Left forelimb (tissue), 1 donor: Measurements from ENCODE around the gene FIBCD1.
"Not testable (repeated sequence)": the region's sequence is repeated elsewhere in the genome, so short reads cannot be mapped to it uniquely, and the experiment has no call there.

ENCODE experiments used
- DNase-seq: peaks from one replicate; pipeline ENCODE4 v3.0.0-alpha.2; 2018; ENCODE audit warnings: low spot score

FIBCD1 gene

DNA sequence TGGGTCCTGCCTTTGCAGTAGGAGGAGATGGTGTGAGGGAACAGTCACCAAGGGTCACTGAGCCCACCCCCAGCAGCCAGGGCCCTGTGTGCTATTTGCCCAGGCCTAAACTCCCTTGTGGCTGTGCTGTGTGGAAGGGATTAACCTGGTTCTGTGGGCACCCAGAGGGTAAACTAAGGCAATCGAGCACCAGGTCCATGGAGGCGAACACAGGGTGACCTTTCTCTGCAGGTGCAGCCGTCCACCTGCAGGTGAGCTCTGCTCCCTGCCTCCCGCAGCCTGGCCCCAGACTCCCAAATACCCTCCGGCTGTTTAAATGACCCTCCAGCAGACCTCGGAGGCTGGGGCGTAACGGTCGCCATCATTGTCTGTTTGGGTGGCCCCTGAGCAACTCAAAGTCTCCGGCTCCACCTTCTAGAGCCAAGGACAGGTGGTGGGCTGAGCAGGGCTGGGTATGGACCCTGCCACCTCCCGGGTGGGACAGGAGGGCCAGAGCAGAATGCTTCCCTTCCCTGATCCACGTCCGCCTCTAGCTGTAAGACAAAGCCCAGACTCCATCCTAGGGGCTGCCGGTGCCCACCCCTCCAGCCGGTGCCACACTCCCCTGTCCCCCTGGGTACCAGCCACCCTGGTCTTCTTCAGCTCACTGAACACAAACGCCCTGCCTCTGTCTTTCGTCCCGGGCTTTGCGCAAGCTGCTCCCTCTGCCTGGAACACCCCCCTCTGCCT is 34.1 kb upstream of the FIBCD1 start:
- no peak for DNase-seq

DNA sequence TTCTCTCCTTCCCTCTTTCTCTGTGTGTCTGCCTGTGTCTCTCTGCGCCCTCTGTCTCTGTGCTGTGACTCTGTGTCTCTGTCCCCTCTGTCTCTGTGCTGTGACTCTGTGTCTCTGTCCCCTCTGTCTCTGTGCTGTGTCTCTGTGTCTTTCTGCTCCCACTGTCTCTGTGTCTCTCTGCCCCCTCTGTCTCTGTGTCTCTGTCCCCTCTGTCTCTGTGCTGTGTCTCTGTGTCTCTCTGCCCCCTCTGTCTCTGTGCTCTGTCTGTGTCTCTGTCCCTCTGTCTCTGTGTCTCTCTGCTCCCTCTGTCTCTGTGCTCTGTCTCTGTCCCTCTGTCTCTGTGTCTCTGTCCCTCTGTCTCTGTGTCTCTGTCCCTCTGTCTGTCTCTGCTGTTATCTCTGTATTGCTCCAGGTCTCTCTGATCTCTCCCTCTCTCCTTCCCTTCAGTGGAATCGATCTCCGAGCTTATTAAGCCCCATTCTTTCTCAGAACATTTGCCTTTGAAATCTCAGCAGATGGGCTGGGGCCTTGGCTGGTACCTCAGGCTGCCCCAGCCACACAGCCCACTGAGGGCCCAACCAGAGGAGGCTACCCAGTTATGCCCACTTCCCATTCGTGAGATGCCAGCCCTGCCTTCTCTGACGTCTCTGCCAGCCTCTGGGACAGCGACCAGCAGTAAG is 33.4 kb upstream of the FIBCD1 start:
- no peak for DNase-seq

DNA sequence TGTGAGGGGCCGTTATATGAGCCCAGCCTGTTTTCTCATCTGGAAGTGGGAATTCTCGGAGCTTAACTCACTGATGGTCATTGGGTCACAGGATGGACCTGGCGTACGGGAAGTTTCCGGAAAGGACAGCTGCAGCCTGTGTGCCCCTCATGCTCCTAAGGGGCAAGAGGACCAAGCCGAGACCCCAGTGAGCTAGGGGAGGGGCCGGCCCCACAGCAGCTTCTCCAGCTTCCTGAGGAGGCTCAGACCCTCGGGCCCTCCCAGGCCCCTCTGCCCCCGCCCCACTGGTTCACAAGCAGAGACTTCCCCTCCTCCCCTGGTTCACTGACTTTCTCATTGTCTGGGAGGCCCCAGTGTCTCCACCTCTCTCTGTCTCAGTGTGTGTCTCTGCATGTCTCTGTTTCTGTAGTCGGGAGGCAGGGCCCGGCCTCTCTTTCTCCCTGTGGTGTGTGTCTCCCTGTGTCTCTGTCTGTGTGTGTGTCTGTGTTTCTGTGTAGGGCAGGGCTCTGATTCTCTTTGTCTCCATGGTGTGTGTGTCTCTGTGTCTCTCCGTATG is 32.3 kb upstream of the FIBCD1 start:
- no peak for DNase-seq

DNA sequence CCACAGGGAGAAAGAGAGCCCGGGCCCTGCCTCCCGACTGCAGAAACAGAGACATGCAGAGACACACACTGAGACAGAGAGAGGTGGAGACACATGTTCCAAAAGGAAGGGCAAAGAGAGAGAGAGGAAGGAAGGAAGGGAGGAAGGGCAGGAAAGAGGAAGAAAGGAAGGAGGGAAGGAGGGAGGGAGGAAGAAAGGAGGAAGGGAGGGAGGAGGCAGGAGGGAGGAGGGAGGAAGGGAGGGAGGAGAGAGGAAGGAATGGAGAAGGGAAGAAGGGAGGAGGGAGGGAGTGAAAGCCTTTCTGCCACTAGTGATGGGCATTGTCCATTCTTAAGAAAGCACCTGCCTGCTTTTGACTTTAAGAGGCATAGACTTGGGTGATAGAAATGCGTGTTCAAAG is 31.8 kb upstream of the FIBCD1 start:
- no peak for DNase-seq

DNA sequence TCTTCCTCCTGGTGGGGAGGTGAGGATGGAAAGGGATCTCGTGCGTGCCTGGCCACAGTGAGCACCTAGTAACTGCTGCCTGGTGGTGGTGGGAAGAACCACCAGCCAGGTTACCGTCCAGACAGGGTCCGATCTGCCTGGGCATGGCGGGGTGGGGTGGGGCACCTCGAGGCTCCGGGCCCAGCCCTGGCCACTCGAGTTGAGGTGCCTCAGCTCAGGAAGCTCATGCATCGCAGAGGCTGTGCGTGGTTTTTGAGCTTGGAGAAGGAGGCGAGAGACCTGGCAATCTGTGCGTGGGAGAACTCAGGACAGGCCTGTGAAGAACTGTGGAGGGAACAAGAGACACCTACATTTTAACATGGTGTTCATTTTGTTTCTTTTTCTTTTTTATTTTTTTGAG is 31.0 kb upstream of the FIBCD1 start:
- no peak for DNase-seq

DNA sequence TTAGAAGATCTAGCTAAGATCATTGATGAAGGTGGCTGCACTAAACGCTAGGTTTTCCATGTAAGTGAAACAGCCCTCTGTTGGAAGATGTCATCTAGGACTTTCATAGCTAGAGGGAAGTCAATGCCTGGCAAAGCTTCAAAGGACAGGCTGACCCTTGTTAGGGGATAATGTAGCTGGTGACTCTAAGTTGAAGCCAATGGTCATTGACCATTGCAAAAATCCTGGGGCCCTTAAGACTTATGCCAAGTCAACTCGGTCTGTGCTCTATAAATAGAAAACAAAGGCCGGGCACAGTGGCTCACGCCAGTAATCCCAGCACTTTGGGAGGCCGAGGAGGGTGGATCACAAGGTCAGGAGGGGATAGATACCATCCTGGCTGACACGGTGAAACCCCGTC is 26.6 kb upstream of the FIBCD1 start:
- no peak for DNase-seq

DNA sequence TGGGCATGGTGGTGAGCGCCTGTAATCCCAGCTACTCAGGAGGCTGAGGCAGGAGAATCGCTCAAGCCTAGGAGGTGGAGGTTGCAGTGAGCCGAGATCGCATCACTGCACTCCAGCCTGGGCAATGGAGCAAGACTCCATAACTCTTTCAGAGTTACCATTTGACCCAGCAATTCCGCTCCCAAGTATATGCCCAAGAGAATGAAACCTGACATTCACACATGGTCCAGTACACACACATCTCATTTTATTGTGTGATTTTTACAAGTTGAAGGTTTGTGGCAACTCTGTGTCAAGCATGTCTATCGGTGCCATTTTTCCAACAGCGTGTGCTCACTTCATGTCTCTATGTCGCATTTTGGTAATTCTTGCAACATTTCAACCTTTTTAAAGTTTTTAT is 24.9 kb upstream of the FIBCD1 start:
- DNase-seq: no peak

DNA sequence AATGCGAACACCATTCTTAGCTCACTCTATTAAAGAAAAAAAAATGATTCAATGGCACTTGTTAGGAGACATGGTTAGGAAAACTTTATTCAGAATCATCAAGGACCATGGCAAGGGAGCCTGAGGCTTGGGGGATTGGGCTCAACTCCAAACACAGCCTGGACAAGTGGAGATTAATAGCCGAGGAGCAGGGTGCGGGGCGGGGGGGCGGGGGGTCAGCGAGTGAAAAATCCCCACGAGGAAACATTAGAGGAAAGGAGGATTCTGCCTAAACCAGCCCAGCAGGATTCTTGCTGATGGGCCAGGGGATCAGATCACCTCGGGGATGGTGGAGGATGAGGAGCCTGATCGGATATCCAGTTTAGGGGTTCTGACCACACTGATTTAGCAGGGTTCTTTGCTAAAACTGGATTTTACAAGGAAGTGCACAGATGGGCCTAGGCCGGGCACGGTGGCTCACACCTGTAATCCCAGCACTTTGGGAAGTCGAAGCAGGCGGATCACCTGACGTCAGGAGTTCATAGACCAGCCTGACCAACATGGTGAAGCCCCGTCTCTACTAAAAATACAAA is 24.4 kb upstream of the FIBCD1 start:
- no peak for DNase-seq

DNA sequence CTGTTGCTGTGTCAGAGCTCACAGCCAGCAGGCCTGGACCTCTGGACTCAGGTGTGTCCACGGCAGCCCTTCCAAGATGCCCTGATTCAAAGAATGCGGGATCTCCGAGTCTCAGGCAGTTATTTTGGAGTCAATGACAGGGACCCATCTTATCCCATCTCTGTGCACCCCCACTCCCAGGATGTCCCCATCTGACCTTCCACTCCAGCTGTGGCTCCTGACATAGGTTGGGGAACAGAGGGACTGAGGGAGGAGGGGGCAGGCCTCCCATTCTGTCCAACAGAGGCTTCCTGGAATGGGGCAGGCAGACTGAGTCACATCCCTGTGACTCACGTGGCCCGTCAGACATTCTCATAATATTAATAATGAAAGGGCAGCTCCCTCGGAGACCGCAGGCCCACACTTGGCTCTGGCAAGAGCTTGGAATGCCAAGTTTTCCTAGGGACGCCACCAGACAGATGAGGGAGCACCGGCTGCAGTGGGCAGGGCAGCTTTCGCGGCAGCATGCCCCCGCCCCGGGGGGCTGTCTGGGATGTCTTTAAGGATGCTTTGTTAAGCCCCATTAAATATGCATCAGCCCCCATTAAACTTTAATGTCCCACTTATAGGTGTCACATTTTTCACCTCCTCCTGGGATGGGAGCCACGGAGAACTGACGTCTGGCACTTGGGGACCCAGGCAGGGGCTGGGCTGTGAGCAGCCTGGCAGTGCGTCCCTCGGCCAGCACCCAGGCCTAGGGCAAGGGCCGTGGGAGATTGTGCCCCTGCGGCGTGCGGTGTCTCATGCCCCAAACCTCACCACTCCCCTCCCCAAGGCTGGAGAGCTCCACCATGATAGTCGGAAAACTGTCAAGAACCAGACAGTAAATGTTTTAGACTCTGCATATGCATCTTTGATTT is 23.6 kb upstream of the FIBCD1 start:
- DNase-seq: no peak

DNA sequence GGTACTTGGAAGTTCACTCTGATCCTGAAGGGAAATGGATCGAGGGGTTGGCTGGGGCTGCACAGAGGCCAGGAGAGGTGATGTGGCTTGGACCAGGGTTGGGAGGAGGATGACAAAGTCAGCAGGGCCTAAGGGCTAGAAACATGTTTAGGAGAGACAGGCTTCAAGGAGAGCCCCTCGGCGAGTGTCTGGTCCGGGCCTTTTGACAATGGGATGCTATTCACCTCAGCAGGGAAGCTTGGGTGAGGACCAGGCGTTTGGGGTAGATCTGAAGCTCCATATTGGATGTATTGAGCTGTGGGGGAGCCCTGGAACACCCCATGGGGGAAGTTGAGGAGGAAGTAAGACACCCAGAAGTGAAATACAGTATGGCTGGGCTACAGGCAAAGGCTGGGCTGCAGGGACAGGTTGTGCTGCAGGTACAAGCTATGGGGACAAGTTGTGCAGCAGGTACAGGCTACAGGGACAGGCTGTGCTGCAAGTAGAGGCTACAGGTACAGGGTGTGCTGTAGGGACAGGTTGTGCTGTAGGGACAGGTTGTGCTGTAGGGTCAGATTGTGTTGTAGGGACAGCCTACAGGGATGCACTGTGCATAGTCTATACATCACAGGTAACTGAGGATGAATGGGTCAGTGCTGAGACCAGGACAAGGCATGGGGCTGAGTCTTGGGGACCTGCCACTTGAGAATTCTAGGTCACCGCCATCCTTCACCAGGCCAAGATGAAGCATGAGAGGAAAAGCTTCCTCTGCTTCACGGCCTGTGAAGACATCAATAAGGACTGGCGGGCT is 22.7 kb upstream of the FIBCD1 start:
- DNase-seq: no peak

DNA sequence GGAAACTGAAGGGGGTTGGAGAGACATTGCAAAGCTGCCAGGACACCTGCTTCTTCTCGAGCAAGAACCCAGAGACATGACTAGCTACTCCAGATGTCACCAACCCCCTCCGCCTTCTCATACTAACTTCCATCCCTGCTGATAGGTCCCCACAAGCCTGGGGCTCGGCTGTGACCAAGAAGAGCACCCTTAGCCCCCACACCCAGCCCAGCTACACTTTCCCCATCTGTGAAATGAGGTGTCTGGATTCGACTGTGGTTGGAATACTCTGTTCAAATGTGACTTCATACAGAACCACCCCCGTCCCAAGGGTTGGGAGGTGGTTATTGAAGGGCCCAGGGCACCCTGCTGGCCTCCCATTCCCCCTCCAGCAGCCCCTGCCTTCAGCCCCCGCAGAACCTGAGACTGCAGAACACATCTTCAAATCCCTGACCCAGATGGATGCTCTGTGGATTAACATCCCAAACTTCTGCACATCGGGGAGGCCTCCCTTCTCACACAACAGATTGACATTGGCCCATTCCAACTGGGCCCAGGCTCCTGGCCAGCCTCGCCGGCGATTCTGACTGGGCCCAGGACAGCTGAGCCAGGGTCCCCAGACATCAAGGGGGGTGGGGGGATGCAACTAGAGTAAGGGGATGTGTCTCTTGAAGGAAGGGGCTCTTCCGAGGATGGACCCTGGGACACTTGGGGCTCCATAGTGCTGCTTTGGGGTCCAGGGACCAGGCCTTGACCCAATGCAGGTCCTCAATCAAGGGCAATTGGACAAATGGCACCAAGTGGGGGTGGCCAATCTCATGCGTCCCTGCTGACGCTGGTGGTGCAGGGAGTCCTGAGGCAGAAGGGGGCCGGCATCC is 21.7 kb upstream of the FIBCD1 start:
- DNase-seq: no peak

DNA sequence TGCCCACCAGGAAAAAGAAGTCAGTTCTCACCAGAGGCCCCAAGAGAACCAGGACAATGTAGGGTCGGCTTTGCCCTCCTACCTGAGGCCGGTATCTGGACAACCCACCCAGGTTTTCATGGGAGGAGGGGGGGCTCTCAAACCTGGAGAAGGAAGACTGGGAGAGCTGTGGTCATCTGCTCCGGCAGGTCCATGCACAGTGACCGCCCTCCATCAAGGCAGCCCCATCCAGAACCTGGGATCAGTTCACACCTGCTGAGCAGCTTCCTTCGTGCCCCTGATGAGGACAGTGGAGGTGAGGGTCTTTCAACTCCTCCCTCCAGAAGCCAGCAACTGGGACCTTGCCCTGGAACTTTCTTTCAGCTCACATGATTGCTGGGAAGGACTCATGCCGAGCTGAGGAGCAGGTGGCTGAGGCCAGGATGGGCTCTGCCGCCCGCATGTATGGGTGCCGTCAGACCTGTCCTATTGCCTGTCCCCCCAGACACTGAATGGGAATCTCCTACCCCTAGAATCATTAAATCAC is 20.8 kb upstream of the FIBCD1 start:
- DNase-seq: no peak

DNA sequence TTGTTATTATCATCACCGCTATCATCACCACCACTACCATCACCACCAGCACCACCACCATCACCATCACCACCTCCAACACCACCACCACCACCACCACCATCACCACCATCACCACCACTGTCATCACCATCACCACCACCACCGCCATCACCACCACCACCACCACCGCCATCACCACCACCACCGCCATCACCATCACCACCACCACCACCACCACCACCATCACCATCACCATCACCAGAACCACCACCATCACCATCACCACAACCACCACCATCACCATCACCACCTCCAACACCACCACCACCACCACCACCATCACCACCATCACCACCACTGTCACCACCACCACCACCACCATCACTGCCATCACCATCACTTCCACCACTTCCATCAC is 19.5 kb upstream of the FIBCD1 start:
- DNase-seq: not testable (repeated sequence)

DNA sequence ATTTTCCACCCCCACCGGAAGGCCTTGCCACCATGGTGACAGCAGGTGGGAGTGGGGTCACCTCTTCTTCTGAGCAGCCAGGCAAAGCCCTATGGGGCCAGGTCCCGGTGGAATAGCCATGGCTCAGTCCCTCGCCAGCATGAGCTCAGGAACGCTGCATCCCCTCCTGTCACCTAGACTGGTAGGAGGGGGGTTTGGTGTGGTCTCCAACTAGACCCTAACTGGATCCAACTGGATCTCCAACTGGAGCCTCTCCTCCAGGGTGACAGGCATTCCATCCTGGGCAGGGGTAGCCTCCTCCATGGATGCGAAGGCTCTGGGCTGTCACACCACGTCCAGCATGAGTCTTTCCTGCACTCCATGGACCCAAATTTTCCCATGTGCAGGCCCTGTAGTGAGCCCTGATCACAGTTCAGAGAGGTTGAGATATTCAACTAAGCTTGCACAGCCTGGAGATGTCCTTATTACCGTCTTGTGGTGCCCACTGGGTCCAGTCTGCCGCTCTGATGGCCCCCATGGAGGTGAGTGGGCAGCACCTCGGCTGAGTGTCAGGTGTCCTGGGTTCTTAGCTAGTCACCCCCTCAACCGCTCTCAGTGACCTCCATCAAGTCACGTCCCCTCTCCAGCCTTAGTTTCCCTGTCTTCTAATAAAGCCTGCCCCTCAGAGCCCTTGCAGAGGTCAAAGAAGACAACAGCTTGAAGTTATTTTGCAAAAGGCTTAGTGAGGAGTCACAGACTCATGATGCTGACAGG is 18.6 kb upstream of the FIBCD1 start:
- no peak for DNase-seq

DNA sequence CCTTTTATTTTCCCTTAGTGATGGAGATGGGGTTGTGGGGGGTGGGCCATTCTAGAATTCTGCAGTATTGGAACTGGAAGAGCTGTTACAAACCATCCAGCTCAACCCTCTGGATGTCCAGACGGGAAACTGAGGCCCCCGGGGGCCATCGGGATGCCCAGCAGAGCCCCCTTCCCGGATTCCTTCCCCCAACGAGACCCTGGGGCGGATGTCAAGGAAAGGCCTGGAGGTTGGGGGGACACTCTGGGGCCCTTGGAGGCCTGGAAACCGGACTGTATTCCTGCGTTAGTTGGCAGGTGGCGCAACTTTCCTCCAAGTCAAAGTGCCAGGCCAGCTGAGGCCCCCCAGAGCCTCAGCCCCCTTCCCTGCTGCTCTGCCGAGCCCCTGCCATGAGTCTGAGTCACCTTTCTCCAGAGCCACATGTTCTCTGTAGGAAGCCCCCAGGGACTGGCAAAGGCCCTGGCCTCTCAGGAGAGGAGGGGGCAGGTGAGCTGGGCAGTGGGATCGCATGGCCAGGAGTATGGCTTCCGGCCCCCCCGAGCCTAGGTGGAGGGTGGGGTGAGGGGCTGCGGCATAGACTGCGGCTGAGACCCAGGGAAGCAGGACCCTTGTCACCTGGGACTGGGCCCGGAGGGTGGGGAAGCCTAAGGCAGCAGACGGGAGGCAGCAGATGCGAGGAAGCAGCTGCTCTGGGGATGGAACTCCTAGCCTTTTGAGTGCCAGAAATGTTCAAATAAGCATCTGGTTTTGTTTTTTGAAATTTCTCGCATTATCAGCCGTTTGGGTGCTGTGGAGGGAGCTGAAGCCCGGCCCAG is 17.8 kb upstream of the FIBCD1 start:
- no peak for DNase-seq

DNA sequence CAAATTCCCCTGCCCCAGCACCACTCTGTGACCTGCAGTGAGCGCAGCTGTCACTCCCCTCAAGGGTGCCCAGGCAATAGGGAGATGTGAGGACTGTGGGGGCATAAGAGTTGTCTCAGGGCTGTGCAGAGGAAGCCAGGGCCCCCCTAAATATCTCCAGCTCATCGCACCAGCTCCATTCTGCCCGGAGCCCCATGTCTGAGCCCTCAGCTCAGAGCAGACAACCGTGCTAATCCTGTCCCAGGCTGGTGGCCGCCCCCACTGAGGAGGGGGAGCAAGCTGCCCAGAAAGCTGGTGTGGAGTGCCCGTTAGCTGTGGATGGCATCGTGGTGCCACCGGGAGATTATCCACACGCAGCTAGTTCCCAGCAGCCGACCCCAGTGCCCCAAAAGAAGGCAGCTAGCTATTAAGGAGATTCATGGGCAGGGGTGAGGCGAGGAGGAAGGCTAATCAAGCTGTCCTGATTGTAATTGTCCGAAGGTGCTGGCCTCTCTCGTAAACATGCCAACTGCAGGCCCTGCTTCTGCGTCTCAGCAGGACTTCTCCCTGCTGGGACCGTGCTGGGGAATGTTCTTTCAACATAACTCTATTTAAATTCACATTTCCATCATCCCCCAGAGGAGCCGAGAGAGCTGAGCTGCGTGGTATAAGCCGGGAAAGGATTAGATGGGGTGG is 17.0 kb upstream of the FIBCD1 start:
- no peak for DNase-seq

DNA sequence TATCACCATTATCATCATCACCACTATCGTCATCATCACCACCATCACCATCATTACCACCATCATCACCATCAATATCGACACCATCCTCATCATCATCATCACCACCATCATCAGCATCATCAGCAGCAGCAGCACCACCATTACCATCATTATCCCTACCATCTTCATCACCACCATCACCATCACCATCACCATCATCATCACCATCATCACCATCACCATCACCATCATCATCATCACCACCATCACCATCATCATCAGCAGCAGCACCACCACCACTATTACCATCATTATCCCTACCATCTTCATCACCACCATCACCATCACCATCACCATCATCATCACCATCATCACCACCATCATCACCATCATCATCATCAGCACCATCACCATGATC is 15.9 kb upstream of the FIBCD1 start:
- DNase-seq: not testable (repeated sequence)

DNA sequence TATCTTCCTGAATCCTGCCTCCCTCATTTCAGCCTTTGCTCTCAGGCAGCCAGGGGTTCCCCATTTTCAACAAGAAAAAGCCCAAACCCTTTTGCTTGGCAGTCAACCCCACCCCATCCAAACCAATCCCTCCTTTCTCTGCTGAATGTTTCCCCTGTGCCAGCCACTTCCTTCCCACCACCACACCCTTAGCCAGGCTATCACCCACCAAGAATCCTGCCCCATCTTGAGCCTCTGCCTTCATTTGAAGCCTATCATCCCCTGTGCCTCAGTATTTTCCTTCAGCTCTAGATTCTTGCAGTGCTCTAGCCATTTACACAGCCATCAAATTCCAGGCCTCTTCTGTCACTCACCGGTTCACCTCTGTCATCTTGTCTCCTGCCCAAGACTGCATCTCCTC is 15.3 kb upstream of the FIBCD1 start:
- no peak for DNase-seq
